Measurements from ENCODE around the gene TOM1L1. TPM values are rescaled to one million over a fixed set of nuclear protein-coding genes. Genes with fewer than 3 reads are reported as not detected.

Gene TOM1L1
- total and polyA plus RNA-seq, 7 donors: 23.0 to 61.7 (median 30.5) TPM

- TF ChIP-seq EP300 (IDR thresholded peaks at IDR 0.05) (peak in 1 of 4 donors; percentile 57), POLR2AphosphoS5 (IDR thresholded peaks at IDR 0.05) (peak; percentile 66 to 92 (median 86)), CTCF (IDR thresholded peaks at IDR 0.05) (peak in 2 of 4 experiments; percentile 46 to 55), POLR2A (IDR thresholded peaks at IDR 0.05) (peak; percentile 74 to 79)
- Histone ChIP-seq H3K9me3 (no peaks in the 10 kb centered on the region), H3K4me3 (peak within 1 kb of the TSS; percentile 84 to 95 (median 89)), H3K36me3 (peaks cover 0 to 20% (median 6%) of the 10 kb centered on the region in 4 donors), H3K4me1 (peaks cover 0 to 30% (median 26%) of the 10 kb centered on the region in 4 donors), H3K27me3 (no peaks in the 10 kb centered on the region), H3K27ac (peak within 1 kb of the TSS; percentile 86 to 94 (median 91))
- DNase-seq: peak; percentile 97
- 0% methylated on average over 57 of the region's 57 CpGs for WGBS, 2 donors
- intact Hi-C loops (cut with DNase I): loop anchor here (2.0 to 5.0 kb wide), 2 partner anchors 68 to 544 kb away; partner anchors contain the start of genes SMIM36 and TOM1L1
These were observed 67.8 kb downstream of the TOM1L1 start, which contains the start of the genes COX11 and STXBP4 for GRCh38 chr17:54968262-54968987. Gene COX11 (minus strand): TSS chr17:54968654. CDS start chr17:54968646, 8 bp downstream. Gene STXBP4 (plus strand): TSS chr17:54968765. CDS start chr17:54986220, 17,455 bp downstream.

GRCh38 chr17:54968988-54969332 lies 68.3 kb downstream of the TOM1L1 start:
- intact Hi-C loops (cut with DNase I): loop anchor here (2.0 to 5.0 kb wide), 2 partner anchors 68 to 543 kb away; partner anchors contain the start of genes SMIM36 and TOM1L1
- Histone ChIP-seq H3K36me3 (peaks cover 0 to 15% (median 2%) of the 10 kb centered on the region in 4 donors), H3K27me3 (no peaks in the 10 kb centered on the region), H3K9me3 (no peaks in the 10 kb centered on the region), H3K4me3 (peak overlapping the region; percentile 84 to 95 (median 89)), H3K27ac (peak overlapping the region; percentile 86 to 94 (median 91)), H3K4me1 (peaks cover 0 to 30% (median 26%) of the 10 kb centered on the region in 4 donors)
- TF ChIP-seq POLR2A (IDR thresholded peaks at IDR 0.05) (no peak), POLR2AphosphoS5 (IDR thresholded peaks at IDR 0.05) (peak in 1 of 4 donors; percentile 6), EP300 (IDR thresholded peaks at IDR 0.05) (no peak), CTCF (IDR thresholded peaks at IDR 0.05) (no peak)
- WGBS, 2 donors: 0% methylated on average over 13 of the region's 13 CpGs
- peak; percentile 70 for DNase-seq

- TF ChIP-seq EP300 (IDR thresholded peaks at IDR 0.05): no peak
- TF ChIP-seq POLR2A (IDR thresholded peaks at IDR 0.05): no peak
- TF ChIP-seq CTCF (IDR thresholded peaks at IDR 0.05): no peak
- H3K4me1 ChIP-seq: peaks cover 0 to 30% (median 26%) of the 10 kb centered on the region in 4 donors
- peak overlapping the region; percentile 84 to 95 (median 89) for H3K4me3 ChIP-seq
- DNase-seq: no peak
- WGBS, 2 donors: 12 to 45% methylated on average over 7 of the region's 7 CpGs
- peaks cover 0 to 5% (median 0%) of the 10 kb centered on the region in 4 donors for H3K36me3 ChIP-seq
- H3K27ac ChIP-seq: peak overlapping the region; percentile 86 to 94 (median 91)
- intact Hi-C loops (cut with DNase I): loop anchor here (2.0 to 5.0 kb wide), 2 partner anchors 69 to 542 kb away; partner anchors contain the start of genes SMIM36 and TOM1L1
- no peaks in the 10 kb centered on the region for H3K9me3 ChIP-seq
- no peaks in the 10 kb centered on the region for H3K27me3 ChIP-seq
These were observed 69.3 kb downstream of the TOM1L1 start for GRCh38 chr17:54969658-54970572.

GRCh38 chr17:54971147-54971546 lies 70.5 kb downstream of the TOM1L1 start:
- no peak for DNase-seq

More at GRCh38 chr17:54971147-54971546, 70.5 kb downstream of the TOM1L1 start:
- no peak overlapping the region for H3K4me3 ChIP-seq
- intact Hi-C loops (cut with DNase I): no loop called here
- no peak overlapping the region for H3K27ac ChIP-seq
- H3K9me3 ChIP-seq: no peaks in the 10 kb centered on the region
- no peaks in the 10 kb centered on the region for H3K27me3 ChIP-seq
- H3K36me3 ChIP-seq: no peaks in the 10 kb centered on the region
- H3K4me1 ChIP-seq: peaks cover 0 to 30% (median 26%) of the 10 kb centered on the region in 4 donors
- no peak for TF ChIP-seq EP300 (IDR thresholded peaks at IDR 0.05)
- no peak for TF ChIP-seq POLR2A (IDR thresholded peaks at IDR 0.05)
- no peak for TF ChIP-seq POLR2AphosphoS5 (IDR thresholded peaks at IDR 0.05)
- TF ChIP-seq CTCF (IDR thresholded peaks at IDR 0.05): no peak

Measured in sigmoid colon (tissue), 7 donors.